ENCODE results near the gene HIF1AN. TPM values are rescaled to one million over a fixed set of nuclear protein-coding genes. Genes with fewer than 3 reads are reported as not detected.

The HIF1AN gene
- total RNA-seq, 3 donors from 2014 or later (not counting 1 experiment from before 2014, with no cell fraction given): 52.0 to 66.4 (median 58.7) TPM

DNA sequence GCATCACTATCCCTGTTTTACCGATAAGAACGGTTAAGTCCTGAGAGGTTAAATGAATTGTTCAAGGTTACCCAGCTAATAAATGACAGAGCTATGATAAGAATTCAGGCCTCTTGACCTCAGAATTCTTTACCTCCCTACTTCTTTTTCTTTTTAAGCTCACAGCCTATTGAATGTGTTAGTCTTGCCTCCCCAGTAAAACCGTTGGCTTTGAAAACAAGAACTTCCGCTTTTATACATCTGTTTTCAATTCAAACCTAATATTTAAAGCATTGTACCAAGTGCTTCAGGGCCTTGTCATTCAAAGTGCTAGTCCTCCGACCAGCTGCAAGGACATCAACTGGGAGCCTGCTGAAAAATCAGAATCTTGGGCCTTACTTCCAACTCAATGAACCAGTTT lies 31.6 kb upstream of the HIF1AN start:
- WGBS (ENCODE audit: insufficient coverage): 94% methylated on average over 5 of the region's 5 CpGs
- no peaks in the 10 kb centered on the region for H3K9me3 Mint-ChIP-seq
- H3K27me3 Mint-ChIP-seq (ENCODE audit: low read depth in 2 of 2): no peaks in the 10 kb centered on the region
- H3K4me1 Mint-ChIP-seq: peaks cover 13 to 18% of the 10 kb centered on the region in 2 donors
- no peak overlapping the region for H3K4me3 Mint-ChIP-seq
- intact Hi-C loops (cut with micrococcal nuclease): no loop called here
- Histone ChIP-seq H3K4me3 (ENCODE audit: low read length) (no peak overlapping the region), H3K27ac (ENCODE audit: low read length) (no peak overlapping the region), H3K36me3 (ENCODE audit: control insufficient read depth, insufficient read depth, low read length) (peaks cover 35% of the 10 kb centered on the region), H3K9me3 (ENCODE audit: control insufficient read depth, insufficient read depth, low read length) (no peaks in the 10 kb centered on the region), H3K27me3 (ENCODE audit: control insufficient read depth, insufficient read depth, low read length) (no peaks in the 10 kb centered on the region), H3K4me1 (ENCODE audit: control insufficient read depth, insufficient read depth, low read length) (peaks cover 9% of the 10 kb centered on the region)
- H3K36me3 Mint-ChIP-seq: peaks cover 9% of the 10 kb centered on the region
- H3K27ac Mint-ChIP-seq: no peak overlapping the region
- TF ChIP-seq, protein P1, sequence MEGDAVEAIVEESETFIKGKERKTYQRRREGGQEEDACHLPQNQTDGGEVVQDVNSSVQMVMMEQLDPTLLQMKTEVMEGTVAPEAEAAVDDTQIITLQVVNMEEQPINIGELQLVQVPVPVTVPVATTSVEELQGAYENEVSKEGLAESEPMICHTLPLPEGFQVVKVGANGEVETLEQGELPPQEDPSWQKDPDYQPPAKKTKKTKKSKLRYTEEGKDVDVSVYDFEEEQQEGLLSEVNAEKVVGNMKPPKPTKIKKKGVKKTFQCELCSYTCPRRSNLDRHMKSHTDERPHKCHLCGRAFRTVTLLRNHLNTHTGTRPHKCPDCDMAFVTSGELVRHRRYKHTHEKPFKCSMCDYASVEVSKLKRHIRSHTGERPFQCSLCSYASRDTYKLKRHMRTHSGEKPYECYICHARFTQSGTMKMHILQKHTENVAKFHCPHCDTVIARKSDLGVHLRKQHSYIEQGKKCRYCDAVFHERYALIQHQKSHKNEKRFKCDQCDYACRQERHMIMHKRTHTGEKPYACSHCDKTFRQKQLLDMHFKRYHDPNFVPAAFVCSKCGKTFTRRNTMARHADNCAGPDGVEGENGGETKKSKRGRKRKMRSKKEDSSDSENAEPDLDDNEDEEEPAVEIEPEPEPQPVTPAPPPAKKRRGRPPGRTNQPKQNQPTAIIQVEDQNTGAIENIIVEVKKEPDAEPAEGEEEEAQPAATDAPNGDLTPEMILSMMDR (IDR thresholded peaks at IDR 0.05): no peak
- ATAC-seq (no peak), DNase-seq (no peak)

GRCh38 chr10:100505164-100505563 lies 30.6 kb upstream of the HIF1AN start:
- peaks cover 18% of the 10 kb centered on the region for H3K4me1 ChIP-seq (ENCODE audit: control insufficient read depth, insufficient read depth, low read length)
- ATAC-seq (no peak), DNase-seq (no peak)
- peaks cover 30% of the 10 kb centered on the region for H3K36me3 ChIP-seq (ENCODE audit: control insufficient read depth, insufficient read depth, low read length)
- no peak overlapping the region for H3K27ac ChIP-seq (ENCODE audit: low read length)
- Mint-ChIP-seq H3K4me1 (peaks cover 23 to 27% of the 10 kb centered on the region in 2 donors), H3K36me3 (peaks cover 9% of the 10 kb centered on the region), H3K4me3 (no peak overlapping the region), H3K9me3 (no peaks in the 10 kb centered on the region), H3K27me3 (ENCODE audit: low read depth in 2 of 2) (no peaks in the 10 kb centered on the region), H3K27ac (no peak overlapping the region)
- no peaks in the 10 kb centered on the region for H3K9me3 ChIP-seq (ENCODE audit: control insufficient read depth, insufficient read depth, low read length)
- no peaks in the 10 kb centered on the region for H3K27me3 ChIP-seq (ENCODE audit: control insufficient read depth, insufficient read depth, low read length)
- intact Hi-C loops (cut with micrococcal nuclease): no loop called here
- TF ChIP-seq, protein P1 (IDR thresholded peaks at IDR 0.05): no peak
- WGBS (ENCODE audit: insufficient coverage): 75% methylated on average over 1 of the region's 2 CpGs
- no peak overlapping the region for H3K4me3 ChIP-seq (ENCODE audit: low read length)

DNA sequence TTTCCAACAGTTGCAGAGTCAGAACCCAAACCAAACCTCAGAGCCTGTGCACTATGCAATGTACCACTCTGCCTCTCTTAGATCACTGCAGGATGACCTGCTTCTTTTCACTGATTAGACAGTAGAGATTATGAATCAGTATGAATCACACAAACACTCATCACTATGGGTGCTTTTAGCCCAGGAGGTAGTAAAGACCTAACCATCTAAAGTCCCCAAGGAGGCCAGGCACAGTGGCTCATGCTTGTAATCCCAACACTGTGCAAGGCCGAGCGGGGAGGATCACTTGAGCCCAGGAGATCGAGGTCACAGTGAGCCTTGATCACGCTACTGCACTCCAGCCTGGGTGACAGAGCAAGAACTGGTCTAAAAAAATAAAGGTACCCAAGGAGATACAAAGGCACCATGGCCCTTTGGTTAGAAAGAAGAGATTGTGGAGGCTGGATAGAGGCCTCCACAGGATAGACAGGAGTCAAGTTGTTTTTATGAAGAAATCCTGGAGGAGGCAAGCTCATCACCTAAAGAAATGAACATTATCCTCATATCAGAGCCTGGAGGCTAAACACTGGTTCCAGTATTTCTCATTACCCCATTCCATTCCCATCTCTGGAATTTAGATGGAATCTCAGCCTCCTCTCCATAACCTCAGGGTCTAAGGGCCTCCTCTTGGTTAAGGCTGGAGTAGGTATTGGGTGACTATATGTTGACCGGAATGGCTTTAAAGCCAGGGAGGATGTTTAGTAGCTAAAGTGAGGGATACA lies 29.0 kb upstream of the HIF1AN start:
- no peak overlapping the region for H3K4me3 Mint-ChIP-seq
- H3K27ac Mint-ChIP-seq: no peak overlapping the region
- H3K36me3 ChIP-seq (ENCODE audit: control insufficient read depth, insufficient read depth, low read length): peaks cover 24% of the 10 kb centered on the region
- no peaks in the 10 kb centered on the region for H3K27me3 Mint-ChIP-seq (ENCODE audit: low read depth in 2 of 2)
- peaks cover 31% of the 10 kb centered on the region for H3K4me1 ChIP-seq (ENCODE audit: control insufficient read depth, insufficient read depth, low read length)
- H3K4me1 Mint-ChIP-seq: peaks cover 39 to 43% of the 10 kb centered on the region in 2 donors
- H3K4me3 ChIP-seq (ENCODE audit: low read length): no peak overlapping the region
- TF ChIP-seq, protein P1 (IDR thresholded peaks at IDR 0.05): no peak
- H3K9me3 ChIP-seq (ENCODE audit: control insufficient read depth, insufficient read depth, low read length): no peaks in the 10 kb centered on the region
- no peaks in the 10 kb centered on the region for H3K27me3 ChIP-seq (ENCODE audit: control insufficient read depth, insufficient read depth, low read length)
- peaks cover 3% of the 10 kb centered on the region for H3K36me3 Mint-ChIP-seq
- ATAC-seq (no peak), DNase-seq (no peak)
- WGBS (ENCODE audit: insufficient coverage): 93% methylated on average over 4 of the region's 5 CpGs
- H3K27ac ChIP-seq (ENCODE audit: low read length): no peak overlapping the region
- intact Hi-C loops (cut with micrococcal nuclease): no loop called here
- H3K9me3 Mint-ChIP-seq: no peaks in the 10 kb centered on the region

DNA sequence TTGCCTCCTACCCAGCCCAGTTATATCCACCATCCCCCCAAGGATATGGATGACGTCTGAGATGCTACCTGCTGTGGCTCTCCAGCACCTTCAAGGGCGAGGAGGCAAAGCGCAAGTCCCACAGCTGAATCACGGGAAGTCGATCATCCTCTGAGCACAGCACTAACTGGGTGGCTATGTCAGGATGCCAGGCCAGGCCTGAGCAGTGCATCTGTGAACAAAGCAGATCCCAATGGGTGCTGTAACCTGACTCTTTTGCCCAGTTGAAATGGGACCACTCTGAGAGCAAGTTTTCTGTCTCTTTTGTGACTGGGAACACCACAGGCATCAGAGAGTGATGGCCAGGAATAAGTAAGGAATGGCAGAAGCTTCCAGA lies 28.4 kb upstream of the HIF1AN start:
- ATAC-seq (no peak), DNase-seq (no peak)
- no peak overlapping the region for H3K27ac Mint-ChIP-seq
- TF ChIP-seq, protein P1 (IDR thresholded peaks at IDR 0.05): no peak
- 93% methylated on average over 5 of the region's 5 CpGs for WGBS (ENCODE audit: insufficient coverage)
- Histone ChIP-seq H3K36me3 (ENCODE audit: control insufficient read depth, insufficient read depth, low read length) (peaks cover 20% of the 10 kb centered on the region), H3K4me1 (ENCODE audit: control insufficient read depth, insufficient read depth, low read length) (peaks cover 31% of the 10 kb centered on the region), H3K9me3 (ENCODE audit: control insufficient read depth, insufficient read depth, low read length) (no peaks in the 10 kb centered on the region), H3K27ac (ENCODE audit: low read length) (no peak overlapping the region), H3K27me3 (ENCODE audit: control insufficient read depth, insufficient read depth, low read length) (no peaks in the 10 kb centered on the region), H3K4me3 (ENCODE audit: low read length) (no peak overlapping the region)
- intact Hi-C loops (cut with micrococcal nuclease): no loop called here
- peaks cover 44 to 49% of the 10 kb centered on the region in 2 donors for H3K4me1 Mint-ChIP-seq
- H3K36me3 Mint-ChIP-seq: no peaks in the 10 kb centered on the region
- H3K4me3 Mint-ChIP-seq: no peak overlapping the region
- no peaks in the 10 kb centered on the region for H3K27me3 Mint-ChIP-seq (ENCODE audit: low read depth in 2 of 2)
- H3K9me3 Mint-ChIP-seq: no peaks in the 10 kb centered on the region
